NCI-H1694 (cell line): ENCODE measurements around the gene ATP2C2.
A peak's percentile ranks its signal among the peaks of the same experiment; 100 is the strongest.

ENCODE experiments used
- DNase-seq: peaks from one replicate; lab custom pipeline; 2025; lab: John Stamatoyannopoulos, UW

Gene ATP2C2

GRCh38 chr16:84497418-84498222 lies 129.3 kb downstream of the ATP2C2 start:
- no peak for DNase-seq

GRCh38 chr16:84498223-84498610 lies 129.9 kb downstream of the ATP2C2 start:
- DNase-seq, result no peak

- no peak for DNase-seq
These were observed 130.7 kb downstream of the ATP2C2 start for GRCh38 chr16:84498859-84499620.

GRCh38 chr16:84499638-84500037 lies 131.3 kb downstream of the ATP2C2 start:
- DNase-seq, result no peak

- DNase-seq, result no peak
These were observed 132.2 kb downstream of the ATP2C2 start for GRCh38 chr16:84500531-84500930.

- no peak for DNase-seq
These were observed 132.9 kb downstream of the ATP2C2 start for GRCh38 chr16:84501077-84501735.

- no peak for DNase-seq
These were observed 133.7 kb downstream of the ATP2C2 start for GRCh38 chr16:84502075-84502474.

- no peak for DNase-seq
These were observed 134.2 kb downstream of the ATP2C2 start for GRCh38 chr16:84502581-84502980.

- no peak for DNase-seq
These were observed 135.5 kb downstream of the ATP2C2 start for GRCh38 chr16:84503751-84504395.

- peak; percentile 89 for DNase-seq
These were observed 136.3 kb downstream of the ATP2C2 start, which contains the start of gene MEAK7 for GRCh38 chr16:84504420-84505248. Gene MEAK7, minus strand, starts transcription at chr16:84504659. Its CDS starts 6,573 bp downstream, at chr16:84498086.

GRCh38 chr16:84505249-84506187 lies 137.2 kb downstream of the ATP2C2 start:
- no peak for DNase-seq

- peak; percentile 26 for DNase-seq
These were observed 139.0 kb downstream of the ATP2C2 start for GRCh38 chr16:84507011-84507982.

GRCh38 chr16:84508502-84508901 lies 140.2 kb downstream of the ATP2C2 start:
- DNase-seq, result no peak

GRCh38 chr16:84509032-84509950 lies 141.0 kb downstream of the ATP2C2 start:
- no peak for DNase-seq

GRCh38 chr16:84511180-84511800 lies 143.0 kb downstream of the ATP2C2 start:
- DNase-seq, result peak; percentile 81

- no peak for DNase-seq
These were observed 143.5 kb downstream of the ATP2C2 start for GRCh38 chr16:84511831-84512230.

GRCh38 chr16:84513123-84513522 lies 144.8 kb downstream of the ATP2C2 start:
- DNase-seq, result no peak
